ENCODE measurements around the gene SLC25A43.
"Not testable (repeated sequence)": the region's sequence is repeated elsewhere in the genome, so short reads cannot be mapped to it uniquely, and the experiment has no call there.

Gene SLC25A43

GRCh38 chrX:119467842-119468550 lies 68.9 kb downstream of the SLC25A43 start, which contains the start of gene SLC25A5:
Gene SLC25A5 (plus strand): TSS chrX:119468444. CDS start chrX:119468516, 72 bp downstream.
- in situ Hi-C loops (cut with HindIII; ENCODE audit: low sequenced_read_pairs), result no loop called here

- in situ Hi-C loops (cut with HindIII; ENCODE audit: low sequenced_read_pairs), result no loop called here
Measured at GRCh38 chrX:119468551-119469312, 69.6 kb downstream of the SLC25A43 start.

- in situ Hi-C loops (cut with HindIII; ENCODE audit: low sequenced_read_pairs), result no loop called here
Measured at GRCh38 chrX:119469313-119469635, 70.1 kb downstream of the SLC25A43 start.

GRCh38 chrX:119474615-119475388 lies 75.7 kb downstream of the SLC25A43 start:
- in situ Hi-C loops (cut with HindIII; ENCODE audit: low sequenced_read_pairs), result loop anchor here (5.0 kb wide), 1 partner anchor 107 kb away; no protein-coding TSS in a partner anchor

GRCh38 chrX:119475389-119476101 lies 76.4 kb downstream of the SLC25A43 start:
- in situ Hi-C loops (cut with HindIII; ENCODE audit: low sequenced_read_pairs), result loop anchor here (5.0 kb wide), 1 partner anchor 107 kb away; no protein-coding TSS in a partner anchor

- in situ Hi-C loops (cut with HindIII; ENCODE audit: low sequenced_read_pairs), result loop anchor here (5.0 kb wide), 1 partner anchor 104 kb away; no protein-coding TSS in a partner anchor
Measured at GRCh38 chrX:119477812-119478232, 78.7 kb downstream of the SLC25A43 start.

- in situ Hi-C loops (cut with HindIII; ENCODE audit: low sequenced_read_pairs), result loop anchor here (5.0 kb wide), 1 partner anchor 104 kb away; no protein-coding TSS in a partner anchor
Measured at GRCh38 chrX:119478504-119478903, 79.4 kb downstream of the SLC25A43 start.

GRCh38 chrX:119479845-119480244 lies 80.7 kb downstream of the SLC25A43 start:
- in situ Hi-C loops (cut with HindIII; ENCODE audit: low sequenced_read_pairs), result loop anchor here (5.0 kb wide), 1 partner anchor 102 kb away; no protein-coding TSS in a partner anchor

GRCh38 chrX:119481323-119481801 lies 82.2 kb downstream of the SLC25A43 start:
- in situ Hi-C loops (cut with HindIII; ENCODE audit: low sequenced_read_pairs), result no loop called here

- in situ Hi-C loops (cut with HindIII; ENCODE audit: low sequenced_read_pairs), result no loop called here
Measured at GRCh38 chrX:119482041-119482440, 82.9 kb downstream of the SLC25A43 start.

- in situ Hi-C loops (cut with HindIII; ENCODE audit: low sequenced_read_pairs), result no loop called here
Measured at GRCh38 chrX:119482481-119483480, 83.6 kb downstream of the SLC25A43 start.

- in situ Hi-C loops (cut with HindIII; ENCODE audit: low sequenced_read_pairs), result no loop called here
Measured at GRCh38 chrX:119486745-119487144, 87.6 kb downstream of the SLC25A43 start.

GRCh38 chrX:119487766-119488165 lies 88.6 kb downstream of the SLC25A43 start:
- in situ Hi-C loops (cut with HindIII; ENCODE audit: low sequenced_read_pairs), result not testable (repeated sequence)

- in situ Hi-C loops (cut with HindIII; ENCODE audit: low sequenced_read_pairs), result no loop called here
Measured at GRCh38 chrX:119488749-119489148, 89.6 kb downstream of the SLC25A43 start.

- in situ Hi-C loops (cut with HindIII; ENCODE audit: low sequenced_read_pairs), result no loop called here
Measured at GRCh38 chrX:119489212-119490074, 90.3 kb downstream of the SLC25A43 start.

- in situ Hi-C loops (cut with HindIII; ENCODE audit: low sequenced_read_pairs), result no loop called here
Measured at GRCh38 chrX:119492463-119492862, 93.3 kb downstream of the SLC25A43 start.

GRCh38 chrX:119493851-119494495 lies 94.8 kb downstream of the SLC25A43 start:
- in situ Hi-C loops (cut with HindIII; ENCODE audit: low sequenced_read_pairs), result not testable (repeated sequence)

All from endothelial cell of hepatic sinusoid (primary cell).